ENCODE data around the gene ANKRD65. TPM values are rescaled to one million over a fixed set of nuclear protein-coding genes. Genes with fewer than 3 reads are reported as not detected.
"Not testable (repeated sequence)": the region's sequence is repeated elsewhere in the genome, so short reads cannot be mapped to it uniquely, and the experiment has no call there.

ANKRD65 gene
- total RNA-seq, 1 donor from 2014 or later: 3.2 TPM

- no peak overlapping the region for H3K4me3 ChIP-seq
These were observed 5.3 kb downstream of the ANKRD65 start for GRCh38 chr1:1415751-1416150.

DNA sequence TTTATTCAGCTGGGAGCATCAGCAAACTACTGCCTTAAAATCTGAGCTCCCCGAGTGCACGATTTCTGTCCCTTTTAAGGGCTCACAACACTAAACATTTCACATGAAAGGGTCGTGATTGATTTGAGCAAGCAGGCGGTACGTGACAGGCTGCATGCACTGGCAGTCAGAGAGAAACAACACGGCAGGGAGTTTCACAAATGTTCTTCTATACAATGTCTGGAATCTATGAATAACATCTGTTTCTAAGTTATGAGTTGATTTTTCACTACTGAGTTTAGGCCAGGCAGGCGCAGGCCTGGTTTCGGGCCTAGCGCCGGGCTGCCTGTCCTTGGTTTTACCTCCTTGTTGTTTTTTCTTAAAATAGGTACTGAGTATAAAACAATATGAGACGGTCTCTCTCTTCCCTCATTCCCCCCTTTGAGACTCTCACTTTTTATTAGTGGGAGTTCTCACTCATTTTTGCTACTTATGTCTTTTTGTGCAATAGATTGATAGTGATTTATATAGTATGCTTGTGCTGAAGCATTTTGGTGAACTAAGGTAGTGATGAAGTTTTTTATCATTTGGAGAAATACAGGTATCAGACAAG, 8.7 kb downstream of the ANKRD65 start:
- peaks cover 13% of the 10 kb centered on the region for H3K4me1 ChIP-seq
- H3K27me3 ChIP-seq; DNase-seq (ENCODE audit: extremely low spot score in 2 of 2); H3K4me3 ChIP-seq; intact Hi-C loops (cut with DNase I); H3K9me3 ChIP-seq; H3K27ac ChIP-seq; H3K36me3 ChIP-seq: not testable (repeated sequence)

More at GRCh38 chr1:1415751-1416150, 5.3 kb downstream of the ANKRD65 start:
- Histone ChIP-seq H3K27me3 (no peaks in the 10 kb centered on the region), H3K9me3 (no peaks in the 10 kb centered on the region), H3K27ac (no peak overlapping the region), H3K36me3 (no peaks in the 10 kb centered on the region), H3K4me1 (peaks cover 19% of the 10 kb centered on the region)
- TF ChIP-seq, protein P1, sequence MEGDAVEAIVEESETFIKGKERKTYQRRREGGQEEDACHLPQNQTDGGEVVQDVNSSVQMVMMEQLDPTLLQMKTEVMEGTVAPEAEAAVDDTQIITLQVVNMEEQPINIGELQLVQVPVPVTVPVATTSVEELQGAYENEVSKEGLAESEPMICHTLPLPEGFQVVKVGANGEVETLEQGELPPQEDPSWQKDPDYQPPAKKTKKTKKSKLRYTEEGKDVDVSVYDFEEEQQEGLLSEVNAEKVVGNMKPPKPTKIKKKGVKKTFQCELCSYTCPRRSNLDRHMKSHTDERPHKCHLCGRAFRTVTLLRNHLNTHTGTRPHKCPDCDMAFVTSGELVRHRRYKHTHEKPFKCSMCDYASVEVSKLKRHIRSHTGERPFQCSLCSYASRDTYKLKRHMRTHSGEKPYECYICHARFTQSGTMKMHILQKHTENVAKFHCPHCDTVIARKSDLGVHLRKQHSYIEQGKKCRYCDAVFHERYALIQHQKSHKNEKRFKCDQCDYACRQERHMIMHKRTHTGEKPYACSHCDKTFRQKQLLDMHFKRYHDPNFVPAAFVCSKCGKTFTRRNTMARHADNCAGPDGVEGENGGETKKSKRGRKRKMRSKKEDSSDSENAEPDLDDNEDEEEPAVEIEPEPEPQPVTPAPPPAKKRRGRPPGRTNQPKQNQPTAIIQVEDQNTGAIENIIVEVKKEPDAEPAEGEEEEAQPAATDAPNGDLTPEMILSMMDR (IDR thresholded peaks at IDR 0.05): no peak
- TF ChIP-seq POLR2A (IDR thresholded peaks at IDR 0.05) (no peak), POLR2AphosphoS5 (IDR thresholded peaks at IDR 0.05; ENCODE audit: insufficient read depth in 1 of 2, low read depth in 1 of 2) (no peak)
- no peak for DNase-seq (ENCODE audit: extremely low spot score in 2 of 2)
- intact Hi-C loops (cut with DNase I): no loop called here

DNA sequence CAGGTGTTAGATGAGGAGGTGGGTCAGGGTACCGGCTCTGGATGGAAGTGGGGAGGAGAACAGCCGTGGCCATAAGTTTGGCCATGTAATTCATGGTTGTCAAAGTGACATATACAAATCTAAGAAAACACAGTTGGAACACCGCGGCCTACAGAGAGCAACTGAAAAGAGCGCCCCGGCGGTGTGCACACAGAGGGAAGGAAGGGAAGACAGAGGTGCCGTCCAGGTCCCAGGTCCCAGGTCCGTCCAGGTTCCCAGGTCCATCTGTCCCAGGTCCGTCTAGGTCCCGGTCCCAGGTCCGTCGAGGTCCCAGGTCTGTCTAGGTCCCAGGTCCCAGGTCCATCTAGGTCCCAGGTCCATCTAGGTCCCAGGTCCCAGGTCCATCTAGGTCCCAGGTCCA, 9.4 kb downstream of the ANKRD65 start:
- H3K4me1 ChIP-seq: peaks cover 14% of the 10 kb centered on the region
- no peak for TF ChIP-seq POLR2A (IDR thresholded peaks at IDR 0.05)
- TF ChIP-seq POLR2AphosphoS5 (IDR thresholded peaks at IDR 0.05; ENCODE audit: insufficient read depth in 1 of 2, low read depth in 1 of 2): no peak
- TF ChIP-seq, protein P1 (IDR thresholded peaks at IDR 0.05): no peak
- no peak overlapping the region for H3K4me3 ChIP-seq
- no peaks in the 10 kb centered on the region for H3K36me3 ChIP-seq
- H3K27ac ChIP-seq: no peak overlapping the region
- intact Hi-C loops (cut with DNase I): no loop called here
- H3K9me3 ChIP-seq: no peaks in the 10 kb centered on the region
- no peak for DNase-seq (ENCODE audit: extremely low spot score in 2 of 2)
- H3K27me3 ChIP-seq: no peaks in the 10 kb centered on the region

GRCh38 chr1:1410238-1410637, 10.8 kb downstream of the ANKRD65 start:
- intact Hi-C loops (cut with DNase I); H3K36me3 ChIP-seq; H3K9me3 ChIP-seq; H3K27me3 ChIP-seq; H3K4me3 ChIP-seq; H3K27ac ChIP-seq; DNase-seq (ENCODE audit: extremely low spot score in 2 of 2): not testable (repeated sequence)
- H3K4me1 ChIP-seq: peaks cover 28% of the 10 kb centered on the region

- TF ChIP-seq, protein P1 (IDR thresholded peaks at IDR 0.05): no peak
- no peak for TF ChIP-seq POLR2AphosphoS5 (IDR thresholded peaks at IDR 0.05; ENCODE audit: insufficient read depth in 1 of 2, low read depth in 1 of 2)
- no peak for TF ChIP-seq POLR2A (IDR thresholded peaks at IDR 0.05)
- no peak for DNase-seq (ENCODE audit: extremely low spot score in 2 of 2)
- H3K27me3 ChIP-seq: no peaks in the 10 kb centered on the region
- H3K4me3 ChIP-seq: peak overlapping the region; percentile 73 to 98
- H3K36me3 ChIP-seq: peaks cover 0 to 22% of the 10 kb centered on the region in 2 donors
- intact Hi-C loops (cut with DNase I): no loop called here
- peak overlapping the region; percentile 84 for H3K27ac ChIP-seq
- H3K9me3 ChIP-seq: no peaks in the 10 kb centered on the region
- peaks cover 32% of the 10 kb centered on the region for H3K4me1 ChIP-seq
These were observed 13.3 kb downstream of the ANKRD65 start for GRCh38 chr1:1407636-1408318.
